OCI-LY7 (cell line): ENCODE measurements around the gene ATP12A. TPM values are rescaled to one million over a fixed set of nuclear protein-coding genes. Genes with fewer than 3 reads are reported as not detected.

Experiments
- BruUV-seq: library from RNA; stranded (reverse); fragments of 400-500 nt; replicated peaks from 2 replicates; lab custom pipeline; 2021; lab: Mats Ljungman, UMichigan
- CTCF ChIA-PET: fragments of 300-600 bp; sonication (Branson Sonifier 250); formaldehyde crosslinking; loops from one replicate; lab custom pipeline; 2022; ENCODE audit warnings: antibody characterized with exemption; ENCODE audit not compliant: unreplicated experiment; lab: Charles Lee
- POLR2A ChIA-PET: fragments of 300-600 bp; sonication (Branson Sonifier 250); formaldehyde crosslinking; loops from one replicate; lab custom pipeline; 2022; ENCODE audit warnings: antibody characterized with exemption; lab: Charles Lee
- DNase-seq: peaks from one replicate; pipeline ENCODE4 v3.0.0-alpha.2; 2015; ENCODE audit warnings: low spot score
- H2AFZ ChIP-seq: fragments of 200-600 bp; sonication (generic), shearing (Covaris generic); 2 replicates; pipeline ENCODE4 v1.6.1; 2014; ENCODE audit warnings: mild to moderate bottlenecking, antibody characterized with exemption, low read length, moderate library complexity
- H3K27ac ChIP-seq: fragments of 200-600 bp; sonication (generic); 2 replicates; pipeline ENCODE4 v1.5.1; 2014; ENCODE audit warnings: mixed run types, low read depth, mild to moderate bottlenecking, moderate library complexity, low read length, inconsistent platforms; ENCODE audit not compliant: poor library complexity, severe bottlenecking
- H3K36me3 ChIP-seq: fragments of 200-600 bp; sonication (generic); 2 replicates; pipeline ENCODE4 v1.6.1; 2014; ENCODE audit warnings: mild to moderate bottlenecking, antibody characterized with exemption, low read length, moderate library complexity, mixed read lengths; ENCODE audit not compliant: insufficient read depth
- H3K4me1 ChIP-seq: fragments of 200-600 bp; sonication (generic); 2 replicates; pipeline ENCODE4 v1.5.1; 2014; ENCODE audit warnings: mild to moderate bottlenecking, low read length; ENCODE audit not compliant: insufficient read depth, poor library complexity, severe bottlenecking
- H3K4me2 ChIP-seq: fragments of 200-600 bp; sonication (generic); 2 replicates; pipeline ENCODE4 v1.6.1; 2014; ENCODE audit warnings: mild to moderate bottlenecking, low read length
- H3K4me3 ChIP-seq: fragments of 200-600 bp; sonication (generic); 2 replicates; pipeline ENCODE4 v1.5.1; 2014; ENCODE audit warnings: mild to moderate bottlenecking, low read depth, low read length; ENCODE audit not compliant: poor library complexity, severe bottlenecking
- H3K79me2 ChIP-seq: fragments of 200-600 bp; sonication (generic); 2 replicates; pipeline ENCODE4 v1.6.1; 2016; ENCODE audit warnings: low read depth, mild to moderate bottlenecking, low read length, moderate library complexity, mixed read lengths; ENCODE audit not compliant: insufficient read depth
- H3K9me2 ChIP-seq: fragments of 200-600 bp; sonication (generic); 2 replicates; pipeline ENCODE4 v1.6.1; 2016; ENCODE audit warnings: mild to moderate bottlenecking, low read length, mixed read lengths; ENCODE audit not compliant: insufficient read depth
- H3K9me3 ChIP-seq: fragments of 200-600 bp; sonication (generic); 2 replicates; pipeline ENCODE4 v1.6.1; 2014; ENCODE audit warnings: mild to moderate bottlenecking, mixed run types, low read length, mixed read lengths
- H4K20me1 ChIP-seq: fragments of 200-600 bp; sonication (generic); 2 replicates; pipeline ENCODE4 v1.6.1; 2014; ENCODE audit warnings: mild to moderate bottlenecking, antibody characterized with exemption, low read length, moderate library complexity, mixed read lengths; ENCODE audit not compliant: insufficient read depth
- CTCF ChIP-seq: fragments of 200-600 bp; sonication (generic); conservative IDR thresholded peaks from 2 replicates; pipeline ENCODE4 v1.5.1; 2014; ENCODE audit warnings: mild to moderate bottlenecking, antibody characterized with exemption, low read length, moderate library complexity, mixed read lengths
- EZH2phosphoT487 ChIP-seq: fragments of 200-600 bp; sonication (generic); IDR thresholded peaks from 2 replicates; pipeline ENCODE4 v1.6.1; 2018; ENCODE audit warnings: low read depth, borderline replicate concordance, mild to moderate bottlenecking, mixed run types, antibody characterized with exemption, low read length, moderate library complexity, mixed read lengths
- intact Hi-C: fragments of 100-400 bp; cut with micrococcal nuclease; formaldehyde crosslinking; loops from one replicate; pipeline ENCODE4 v1.10.0; 2022; ENCODE audit not compliant: unreplicated experiment
- total RNA-seq, 2 experiments: library from RNA; depleted of rRNA in 1 of 2; stranded (reverse); fragments of >200 nt in 1 of 2; shearing (Covaris generic) in 1 of 2; gene quantifications; 2 replicates each; pipeline ENCODE4 v1.2.3, GENCODE V29; 2014 to 2022

The ATP12A gene
- total RNA-seq, 2 experiments from 2014 or later = not detected

- no peak overlapping the region for H3K4me3 ChIP-seq
- no peaks in the 10 kb centered on the region for H4K20me1 ChIP-seq
- TF ChIP-seq EZH2phosphoT487 (no peak), CTCF (no peak)
- H3K27ac ChIP-seq = no peak overlapping the region
- BruUV-seq = no TSS peak
- H3K9me3 ChIP-seq = no peaks in the 10 kb centered on the region
- H3K4me2 ChIP-seq = no peak overlapping the region
- no peaks in the 10 kb centered on the region for H3K79me2 ChIP-seq
- no peaks in the 10 kb centered on the region for H3K36me3 ChIP-seq
- ChIA-PET POLR2A (no interaction called here), CTCF (no interaction called here)
- DNase-seq = no peak
- no peak overlapping the region for H2AFZ ChIP-seq
- H3K9me2 ChIP-seq = no peaks in the 10 kb centered on the region
- intact Hi-C loops = loop anchor here (10.0 kb wide), 1 partner anchor 296 kb away; no protein-coding TSS in a partner anchor
- peaks cover 15% of the 10 kb centered on the region for H3K4me1 ChIP-seq
These were observed 8.7 kb downstream of the ATP12A start for GRCh38 chr13:24688950-24689349.

GRCh38 chr13:24691381-24691780 is 11.2 kb downstream of the ATP12A start:
- no peaks in the 10 kb centered on the region for H3K9me2 ChIP-seq
- H3K36me3 ChIP-seq = no peaks in the 10 kb centered on the region
- TF ChIP-seq CTCF = no peak
- TF ChIP-seq EZH2phosphoT487 = no peak
- no TSS peak for BruUV-seq
- H3K4me3 ChIP-seq = no peak overlapping the region
- no peak overlapping the region for H3K27ac ChIP-seq
- H2AFZ ChIP-seq = no peak overlapping the region
- no peak for DNase-seq
- no peaks in the 10 kb centered on the region for H3K4me1 ChIP-seq
- H3K79me2 ChIP-seq = no peaks in the 10 kb centered on the region
- H4K20me1 ChIP-seq = no peaks in the 10 kb centered on the region
- ChIA-PET POLR2A (no interaction called here), CTCF (interaction anchor here (0.6 kb wide), 1 partner anchor 310 kb away, joined by 4 read pairs; no protein-coding TSS in a partner anchor)
- intact Hi-C loops = no loop called here
- no peaks in the 10 kb centered on the region for H3K9me3 ChIP-seq
- H3K4me2 ChIP-seq = no peak overlapping the region

- Histone ChIP-seq H2AFZ (no peak overlapping the region), H3K9me3 (no peaks in the 10 kb centered on the region), H3K36me3 (no peaks in the 10 kb centered on the region), H3K4me1 (no peaks in the 10 kb centered on the region), H3K9me2 (no peaks in the 10 kb centered on the region), H3K79me2 (no peaks in the 10 kb centered on the region), H3K27ac (no peak overlapping the region), H3K4me2 (no peak overlapping the region), H4K20me1 (no peaks in the 10 kb centered on the region), H3K4me3 (no peak overlapping the region)
- TF ChIP-seq CTCF = no peak
- no peak for TF ChIP-seq EZH2phosphoT487
- CTCF ChIA-PET = interaction anchor here (0.6 to 0.8 kb wide), 2 partner anchors 10 to 939 kb away, joined by 3 read pairs; no protein-coding TSS in a partner anchor
- intact Hi-C loops = no loop called here
- DNase-seq = no peak
- BruUV-seq = no TSS peak
- POLR2A ChIA-PET = no interaction called here
These were observed 12.4 kb downstream of the ATP12A start for GRCh38 chr13:24692561-24692960.
